HG02885 (cell line): ENCODE measurements around the gene MCCC2.

Source experiments
- ATAC-seq: cut with Tn5 transposase; IDR thresholded peaks from one replicate; pipeline ENCODE4 v1.9.1; 2021; ENCODE audit warnings: mild to moderate bottlenecking; ENCODE audit not compliant: unreplicated experiment, poor library complexity

MCCC2 gene

DNA sequence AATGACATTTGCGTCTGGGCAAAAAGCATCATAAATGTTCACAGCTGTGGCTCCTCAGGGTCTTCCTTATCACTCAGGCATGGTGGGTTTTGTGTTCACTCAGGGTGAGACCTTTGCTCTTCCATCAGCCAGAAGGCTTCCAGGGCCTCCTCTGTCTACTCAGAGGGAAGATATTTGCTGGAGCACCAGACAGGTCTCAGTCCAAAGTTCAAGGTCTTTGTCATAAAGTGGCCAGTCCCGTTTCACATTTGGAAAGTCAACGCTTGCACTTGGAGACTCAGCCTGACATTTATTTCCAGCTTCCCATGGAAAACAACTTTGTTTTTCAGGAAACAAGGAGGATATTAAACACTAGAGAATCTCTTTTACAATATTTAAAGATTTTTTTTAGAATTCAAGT is 119.8 kb downstream of the MCCC2 start:
- no peak for ATAC-seq
